ENCODE data around the gene MYH15.

MYH15 gene

DNA sequence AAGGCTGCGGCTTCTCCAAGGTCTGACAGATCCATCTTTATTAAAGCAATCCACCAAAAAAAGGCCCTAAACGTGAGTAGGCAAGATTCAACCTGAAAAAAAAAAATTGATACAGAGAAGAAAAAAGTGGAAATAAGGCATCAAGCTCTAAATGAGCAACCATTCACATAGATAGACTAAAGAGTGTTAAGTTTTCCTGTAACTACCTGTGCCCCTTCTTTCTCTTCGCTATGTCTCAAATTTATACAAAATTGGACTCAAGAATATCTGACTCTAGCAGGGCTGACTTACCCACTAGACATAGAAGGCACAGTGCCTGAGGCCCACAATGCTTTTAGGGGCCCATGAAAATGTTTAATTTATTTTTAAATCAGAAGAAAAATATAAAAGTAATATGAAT is at the start of gene MYH15:
Gene MYH15, minus strand, starts transcription at position 101 of the 400 bp plus-strand sequence. Its CDS starts 66 bp downstream, at position 35.
- no peak for DNase-seq (ENCODE audit: low spot score)

- DNase-seq (ENCODE audit: low spot score) = no peak
Observed at GRCh38 chr3:108555966-108556581, 45.7 kb upstream of the MYH15 start.

DNA sequence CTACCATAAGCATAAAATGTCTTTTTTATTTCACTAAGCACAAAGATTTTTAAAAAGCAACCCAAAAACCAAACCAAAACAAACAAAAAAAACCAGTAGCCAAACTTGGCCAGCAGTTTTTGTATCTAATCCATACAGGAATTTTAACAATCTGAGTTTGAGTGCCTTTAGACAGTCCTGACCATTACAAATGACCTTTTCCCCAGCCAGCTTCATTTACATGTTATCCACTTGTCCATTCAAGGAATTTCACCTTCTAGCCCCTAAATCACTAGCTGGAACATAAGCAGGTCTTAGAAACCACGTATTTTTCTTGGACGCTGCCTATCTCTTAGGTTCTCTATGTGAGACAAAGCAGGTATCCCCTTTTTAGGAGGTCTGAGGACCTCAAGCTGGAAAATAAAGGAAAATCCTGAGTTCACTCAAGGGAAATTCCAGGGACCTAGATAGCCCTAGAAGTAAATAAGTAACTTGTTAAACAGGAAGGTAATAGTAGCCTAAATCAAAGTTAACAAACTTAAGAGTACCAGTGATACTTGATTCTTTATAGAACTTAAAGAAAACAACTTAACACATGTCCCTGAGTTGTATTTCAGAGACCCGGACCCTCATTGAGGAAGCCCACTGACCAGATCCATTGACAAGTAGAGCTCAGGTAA is 44.6 kb upstream of the MYH15 start:
- DNase-seq (ENCODE audit: low spot score) = no peak

GRCh38 chr3:108554229-108554628 is 43.8 kb upstream of the MYH15 start:
- DNase-seq (ENCODE audit: low spot score) = no peak

DNA sequence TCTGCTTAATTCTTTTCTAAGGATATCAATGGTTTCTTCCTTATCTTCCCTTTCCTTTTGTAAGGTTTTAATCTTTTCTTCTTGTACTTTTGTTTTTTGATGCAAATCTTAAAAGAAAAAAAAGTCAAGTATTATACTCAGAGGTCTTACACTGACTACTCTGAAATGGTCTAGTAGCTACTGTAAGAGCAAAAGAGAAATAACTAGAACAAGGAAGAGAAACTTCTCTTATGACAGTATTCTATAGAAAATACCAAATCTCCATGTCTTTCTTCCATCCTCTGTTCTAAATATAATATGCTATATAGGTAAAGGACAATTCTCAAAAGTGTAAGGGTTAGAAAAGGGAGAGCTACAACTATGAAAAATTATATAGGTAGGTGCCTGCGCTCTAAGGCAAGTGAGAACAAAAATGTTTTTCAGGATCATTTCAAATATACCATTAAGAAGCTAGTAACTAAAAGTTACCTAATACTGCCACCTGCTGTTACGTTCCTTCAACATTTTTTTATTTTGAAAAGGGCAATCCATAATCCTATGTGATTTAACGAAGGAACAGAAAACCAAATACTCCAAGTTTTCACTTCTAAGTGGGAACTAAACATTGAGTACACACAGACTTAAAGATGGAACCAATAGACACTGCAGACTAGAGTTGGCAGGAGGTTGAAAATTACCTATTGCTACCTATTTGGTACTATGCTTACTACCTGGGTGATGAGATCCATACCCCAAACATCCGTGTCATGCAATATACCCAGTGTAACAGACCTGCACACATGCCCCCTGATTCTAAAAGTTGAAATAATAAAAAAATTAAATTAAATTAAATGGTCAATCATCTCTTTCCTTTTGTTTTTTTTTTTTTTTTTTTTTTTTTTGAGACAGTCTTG is 42.1 kb upstream of the MYH15 start:
- no peak for DNase-seq (ENCODE audit: low spot score)

GRCh38 chr3:108548886-108549285 is 38.5 kb upstream of the MYH15 start:
- no peak for DNase-seq (ENCODE audit: low spot score)

DNA sequence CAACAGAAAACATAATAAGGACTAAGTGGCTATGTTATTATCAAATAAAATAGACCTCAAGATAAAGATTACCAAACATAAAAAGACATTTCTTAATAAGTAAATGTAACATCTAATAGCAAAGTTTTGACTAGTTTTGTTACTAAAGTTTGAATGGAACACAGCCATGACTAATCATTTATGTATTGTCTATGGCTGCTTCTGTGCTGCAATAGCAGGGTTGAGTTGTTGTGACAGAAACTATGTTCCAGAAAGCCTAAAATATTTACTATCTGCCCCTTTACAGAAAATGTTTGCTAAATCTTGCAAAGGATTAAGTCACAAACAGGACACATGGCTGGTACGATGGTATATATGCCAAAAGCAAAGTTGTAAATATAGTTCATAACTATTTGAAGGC is 37.9 kb upstream of the MYH15 start:
- DNase-seq (ENCODE audit: low spot score) = no peak

DNA sequence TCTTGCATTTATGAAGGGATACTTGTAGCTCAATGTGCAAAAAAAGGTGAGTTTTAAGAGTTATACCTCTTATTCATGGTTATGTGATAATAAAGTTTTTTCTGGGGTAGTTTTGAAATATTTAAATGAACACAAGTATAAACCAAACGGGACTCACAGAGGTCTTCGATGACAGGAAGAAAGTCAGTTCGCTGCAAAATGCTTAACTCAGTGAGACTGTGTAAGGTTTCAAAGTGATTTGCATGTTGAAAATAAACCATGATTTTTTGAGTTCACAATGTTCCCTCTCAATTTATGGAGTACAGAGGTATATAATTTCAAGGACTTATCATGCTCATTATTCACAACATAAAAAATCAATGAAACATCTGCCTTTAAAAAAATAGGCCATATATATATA is 36.3 kb upstream of the MYH15 start:
- no peak for DNase-seq (ENCODE audit: low spot score)

DNA sequence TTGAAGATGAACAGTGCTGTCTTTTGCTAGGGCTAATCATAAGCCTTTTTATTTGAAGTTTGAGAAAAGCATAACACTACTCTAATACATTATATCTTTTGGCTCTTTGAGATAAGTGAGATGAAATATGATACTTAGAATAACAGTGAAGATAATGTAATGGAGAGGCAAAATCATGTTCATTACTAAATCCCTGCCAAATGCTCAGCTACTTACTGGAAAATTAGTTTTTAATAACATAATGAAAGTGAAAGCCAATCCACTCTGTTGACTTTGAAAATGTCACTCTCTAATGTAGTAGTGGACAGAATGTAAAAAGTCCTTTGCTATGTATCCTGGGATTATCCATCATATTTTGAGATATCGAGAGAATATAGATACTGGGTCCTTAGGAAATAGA is 35.9 kb upstream of the MYH15 start:
- DNase-seq (ENCODE audit: low spot score) = no peak

- no peak for DNase-seq (ENCODE audit: low spot score)
Observed at GRCh38 chr3:108538083-108538482, 27.7 kb upstream of the MYH15 start.

DNA sequence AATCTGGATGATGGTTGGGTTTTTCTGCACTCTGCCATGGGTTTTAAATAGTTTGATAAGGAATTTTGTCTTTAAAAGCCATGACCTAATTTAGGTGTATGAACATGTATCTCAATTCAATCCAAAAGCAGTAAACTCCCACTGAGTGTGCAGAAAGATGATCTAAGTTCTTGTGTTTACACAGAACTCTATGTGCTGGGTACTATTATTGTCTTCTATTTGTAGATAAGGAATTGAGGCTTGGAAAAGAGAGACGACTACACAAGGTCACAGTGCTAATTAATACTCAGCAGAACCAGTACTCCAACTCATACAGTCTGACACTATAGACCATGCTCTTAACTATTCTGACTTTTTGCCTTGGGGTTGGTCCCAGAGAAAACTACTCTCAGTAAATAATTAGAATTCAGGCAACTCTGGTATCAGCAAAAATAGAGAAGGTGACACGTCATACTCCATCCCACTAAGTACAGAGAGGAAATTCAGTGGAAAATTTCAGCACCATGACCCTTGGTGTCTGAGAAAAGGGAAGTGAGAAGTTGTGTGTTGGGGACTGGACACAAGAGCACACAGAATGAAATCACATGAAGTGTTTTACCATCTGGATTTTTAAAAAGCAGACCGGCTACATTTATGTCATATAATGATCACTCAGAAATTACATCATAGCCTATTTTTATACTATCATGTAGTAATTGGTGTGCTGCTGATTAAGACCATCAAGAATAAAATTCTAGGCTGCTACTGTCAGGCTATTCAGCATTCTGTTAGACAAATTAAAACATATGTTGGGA is 18.3 kb upstream of the MYH15 start:
- DNase-seq (ENCODE audit: low spot score) = no peak

DNA sequence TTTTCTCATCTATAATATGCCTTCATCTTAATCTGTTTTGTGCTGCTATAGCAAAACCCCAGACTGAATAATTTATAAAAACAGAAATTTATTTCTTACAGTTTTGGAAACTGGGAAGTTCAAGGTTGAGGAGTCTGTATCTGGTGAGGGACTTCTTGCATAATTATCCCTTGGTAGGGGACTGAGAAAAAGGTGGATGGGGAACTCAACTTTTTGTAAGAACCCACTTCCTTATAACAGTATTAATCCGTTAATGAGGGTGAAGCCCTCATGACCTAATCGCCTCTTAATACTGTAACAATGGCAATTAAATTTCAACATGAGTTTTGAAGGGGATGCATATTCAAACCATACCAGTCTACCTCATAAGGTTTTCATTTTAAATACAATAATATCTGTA is 17.4 kb upstream of the MYH15 start:
- no peak for DNase-seq (ENCODE audit: low spot score)

DNA sequence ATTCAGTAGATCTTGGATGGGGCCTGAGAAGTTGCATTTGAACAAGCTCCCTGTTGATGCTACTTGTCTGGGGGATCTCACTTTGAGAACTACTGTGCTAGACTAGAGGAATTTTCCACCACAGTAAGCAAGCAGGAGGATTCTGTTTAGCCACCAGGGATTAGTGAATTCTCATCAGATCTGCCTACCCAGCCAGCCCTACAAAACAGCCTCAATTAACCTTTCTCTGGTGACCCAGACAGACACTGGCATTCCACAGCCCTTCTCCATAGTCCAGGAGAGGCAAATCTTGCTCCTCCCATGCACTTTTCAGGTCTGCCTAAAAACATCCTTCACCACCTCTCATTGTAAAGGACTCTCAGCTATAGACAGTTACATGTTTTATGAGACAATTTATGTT is 16.7 kb upstream of the MYH15 start:
- no peak for DNase-seq (ENCODE audit: low spot score)

GRCh38 chr3:108525971-108526370 is 15.6 kb upstream of the MYH15 start:
- no peak for DNase-seq (ENCODE audit: low spot score)

GRCh38 chr3:108525256-108525655 is 14.9 kb upstream of the MYH15 start:
- no peak for DNase-seq (ENCODE audit: low spot score)

DNA sequence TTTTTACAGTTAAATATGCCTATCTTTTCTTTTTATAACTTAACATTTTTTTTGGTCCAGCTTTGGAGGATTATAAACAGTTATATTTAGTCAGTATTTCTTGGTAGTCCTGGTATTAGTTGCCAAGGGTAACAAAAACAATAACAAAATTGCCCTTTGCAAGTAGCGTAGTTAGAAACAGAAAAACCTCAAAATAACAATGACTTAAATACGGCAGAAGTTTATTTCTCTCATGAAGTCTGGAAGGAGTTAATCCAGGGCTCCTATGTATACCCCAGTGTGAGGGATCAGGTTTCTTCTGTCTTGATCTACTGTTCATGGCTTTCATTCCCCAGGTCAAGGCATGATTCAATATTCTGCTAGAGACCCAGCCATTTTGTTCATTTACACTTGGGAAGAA is 14.1 kb upstream of the MYH15 start:
- no peak for DNase-seq (ENCODE audit: low spot score)

GRCh38 chr3:108518895-108519294 is 8.5 kb upstream of the MYH15 start:
- no peak for DNase-seq (ENCODE audit: low spot score)

- DNase-seq (ENCODE audit: low spot score) = no peak
Observed at GRCh38 chr3:108516881-108517280, 6.5 kb upstream of the MYH15 start.

- DNase-seq (ENCODE audit: low spot score) = no peak
Observed at GRCh38 chr3:108513961-108514360, 3.6 kb upstream of the MYH15 start.

DNA sequence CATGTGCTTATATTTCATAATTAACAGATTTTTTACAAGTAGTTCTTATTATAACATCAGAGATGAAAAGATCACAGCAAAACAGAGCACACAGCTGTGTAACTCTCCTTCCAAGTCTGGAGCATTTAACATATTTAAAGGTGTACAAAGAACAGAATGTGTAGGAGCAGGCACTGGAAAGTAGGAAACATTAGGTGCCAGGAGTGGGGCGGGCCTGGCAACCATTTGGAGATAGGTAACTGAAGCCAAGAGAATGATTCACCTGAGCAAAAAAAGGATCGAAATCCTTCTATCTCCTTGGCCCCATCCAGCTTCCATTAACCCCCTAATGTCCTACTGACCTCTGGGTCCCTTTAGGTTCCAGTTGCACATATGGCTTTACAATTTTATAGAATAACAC is 2.3 kb upstream of the MYH15 start:
- no peak for DNase-seq (ENCODE audit: low spot score)

DNA sequence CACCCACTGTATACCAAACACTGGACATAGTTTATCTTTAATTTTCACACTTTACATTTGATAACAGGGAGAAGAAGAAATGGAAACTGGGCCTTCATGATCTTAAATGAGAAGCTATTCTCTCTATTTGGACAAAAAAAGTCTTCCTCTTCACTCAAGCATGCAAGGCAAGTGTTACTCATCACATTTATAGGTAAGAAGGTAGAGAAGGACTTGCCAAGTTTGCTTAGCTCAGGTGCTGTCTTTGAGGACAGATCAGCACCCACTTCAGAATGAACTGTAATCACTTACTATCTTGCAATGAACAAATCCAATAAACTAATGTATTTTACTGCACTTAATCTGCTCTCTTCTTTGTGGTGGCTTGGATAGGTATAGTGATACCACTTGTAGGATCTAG is 1.1 kb upstream of the MYH15 start:
- DNase-seq (ENCODE audit: low spot score) = no peak

DNA sequence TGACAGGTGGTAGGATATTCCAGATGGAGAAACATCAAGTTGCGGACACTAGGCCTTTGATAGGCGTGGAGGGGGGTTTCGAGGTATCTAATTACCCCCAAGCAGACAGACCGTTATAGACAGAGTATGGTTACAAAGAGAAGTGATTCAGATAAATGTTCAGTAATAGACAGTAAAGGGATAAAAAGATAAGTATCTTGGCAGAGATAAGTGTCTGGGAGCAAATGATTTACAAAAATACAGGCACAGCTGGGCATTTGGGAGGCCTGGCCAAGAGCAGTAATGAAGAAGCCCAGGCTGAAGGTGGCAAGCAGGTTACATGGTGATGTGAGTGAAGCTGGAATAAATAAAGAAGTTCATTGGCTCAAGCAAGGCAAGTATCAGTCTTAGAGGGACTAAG is 659 bp upstream of the MYH15 start:
- no peak for DNase-seq (ENCODE audit: low spot score)

All from D341Med (cell line).